GM21360 (cell line): Measurements from ENCODE around the gene LY9.
A peak's percentile ranks its signal among the peaks of the same experiment; 100 is the strongest.

Experiments used
- ATAC-seq: cut with Tn5 transposase; IDR thresholded peaks from one replicate; pipeline ENCODE4 v1.9.1; 2021; ENCODE audit warnings: mild to moderate bottlenecking, moderate library complexity; ENCODE audit not compliant: unreplicated experiment

The LY9 gene

GRCh38 chr1:160834945-160835565 is 39.1 kb downstream of the LY9 start:
- ATAC-seq: no peak

- ATAC-seq: no peak
Measured at GRCh38 chr1:160835751-160836150, 39.8 kb downstream of the LY9 start.

- no peak for ATAC-seq
Measured at GRCh38 chr1:160836561-160836960, 40.6 kb downstream of the LY9 start.

DNA sequence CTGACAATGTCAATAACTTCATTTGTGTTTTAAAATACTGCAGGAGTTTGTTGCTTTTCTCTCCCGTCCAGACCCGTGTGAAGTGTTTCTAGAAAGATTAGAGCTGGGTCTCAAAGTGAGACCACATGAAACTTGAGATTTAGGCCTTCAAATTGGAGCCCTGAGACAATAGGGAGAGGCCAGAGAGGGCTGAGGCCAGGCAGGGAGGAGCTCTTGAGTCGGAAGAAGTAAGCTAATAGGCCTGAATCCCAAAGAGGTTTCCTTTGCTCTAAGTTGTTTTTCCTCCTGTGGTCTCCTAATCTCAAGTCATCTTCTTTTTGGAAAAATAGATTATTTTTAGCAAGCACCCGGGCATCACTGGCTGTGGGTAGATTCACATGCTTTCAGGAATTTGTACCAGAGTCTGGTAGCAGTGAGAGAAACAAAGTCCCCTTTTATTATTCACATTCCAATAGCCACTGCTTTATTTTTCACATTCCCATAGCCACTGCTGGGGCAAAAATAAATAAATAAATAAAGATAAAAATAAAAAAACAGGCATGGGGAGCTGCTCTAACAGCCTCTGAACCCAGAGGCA is 41.1 kb downstream of the LY9 start:
- no peak for ATAC-seq

DNA sequence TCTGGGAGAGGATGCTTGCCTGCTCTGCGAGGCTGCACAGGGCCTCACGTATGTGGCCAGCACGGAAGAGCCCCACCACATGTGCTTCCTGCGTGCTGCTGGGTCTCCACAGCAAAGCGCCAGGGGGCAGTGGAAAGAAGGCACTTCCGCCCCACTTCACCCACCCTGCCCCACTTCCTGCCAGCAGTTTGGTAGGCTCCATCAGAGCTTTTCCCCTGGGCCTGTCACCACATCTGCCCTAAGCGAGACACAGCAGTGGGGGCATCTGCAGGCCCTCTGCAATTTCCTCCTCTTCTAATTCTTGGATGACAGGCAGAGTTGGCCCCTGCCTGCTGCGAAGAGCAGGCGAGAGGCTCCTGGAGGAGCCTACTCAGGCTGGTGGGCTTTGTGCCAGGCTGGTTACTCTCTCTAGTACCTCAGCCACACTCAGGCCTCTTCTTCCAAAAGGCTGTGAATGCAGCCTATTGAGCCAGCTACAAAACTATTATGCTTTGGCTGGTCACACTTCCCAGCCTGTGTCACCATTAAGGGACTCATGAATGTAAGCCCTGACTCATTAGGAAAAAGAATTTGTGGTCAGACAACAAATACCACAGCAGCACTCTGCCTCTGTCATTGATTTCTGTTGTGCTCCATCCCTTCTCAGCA is 41.7 kb downstream of the LY9 start:
- peak; percentile 69 for ATAC-seq

DNA sequence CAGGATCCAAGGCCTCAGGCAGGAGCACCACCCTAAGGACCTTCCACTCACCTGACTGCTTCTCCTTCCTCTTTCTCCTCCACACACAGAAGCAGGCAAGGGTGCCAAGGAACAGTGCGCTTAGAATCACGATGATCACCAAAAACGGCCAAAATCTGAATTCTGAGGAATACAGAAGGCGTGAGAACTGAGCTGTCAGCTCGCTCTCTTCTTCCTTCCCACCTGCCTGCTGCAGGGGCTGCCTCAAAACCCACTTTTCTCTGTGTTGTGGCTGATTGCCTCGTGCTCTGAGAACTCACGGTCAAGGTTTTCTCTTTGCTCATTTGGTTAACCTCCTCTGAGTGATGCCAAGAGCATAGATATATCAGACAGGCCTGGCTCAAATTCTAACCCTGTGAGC is 42.9 kb downstream of the LY9 start:
- no peak for ATAC-seq

DNA sequence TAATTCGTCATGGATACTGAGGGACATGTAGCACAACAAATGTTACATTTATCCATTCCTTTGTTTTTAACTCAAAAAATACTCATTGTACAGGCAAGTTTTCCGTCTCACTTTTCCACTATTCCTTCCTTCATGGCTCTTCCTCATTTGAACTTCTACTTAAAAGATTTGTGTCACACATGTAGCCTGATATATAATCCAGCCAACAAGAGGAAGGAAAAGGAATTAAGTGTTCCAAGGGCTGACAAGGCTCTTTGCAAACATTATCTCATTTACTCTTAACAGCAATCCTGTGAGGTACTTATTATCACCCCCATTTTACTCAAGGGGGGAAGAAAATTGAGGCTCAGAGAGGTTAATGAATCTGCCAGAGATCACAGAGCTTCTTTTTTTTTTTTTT is 43.8 kb downstream of the LY9 start:
- no peak for ATAC-seq

DNA sequence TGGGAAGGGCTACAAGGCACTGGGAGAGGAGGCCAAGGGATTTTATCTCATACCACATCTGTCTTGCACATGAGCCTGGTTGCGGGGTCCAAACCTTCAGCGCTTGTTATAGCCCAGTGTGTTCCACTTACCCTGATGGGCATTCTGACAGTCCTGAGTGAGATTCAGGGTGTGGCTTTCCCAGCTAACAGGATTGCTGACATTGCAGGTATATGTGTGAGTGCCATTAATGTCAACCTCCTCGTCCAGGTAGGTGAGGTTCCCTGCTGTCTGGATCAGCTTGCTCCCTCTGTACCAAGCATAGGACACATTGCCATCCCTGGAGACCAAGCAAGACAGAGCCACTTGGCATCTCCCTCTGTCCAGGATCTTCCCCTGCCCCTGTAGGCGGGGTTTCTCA is 45.1 kb downstream of the LY9 start:
- no peak for ATAC-seq

GRCh38 chr1:160844447-160845232 is 48.7 kb downstream of the LY9 start:
- no peak for ATAC-seq

GRCh38 chr1:160846281-160846680 is 50.3 kb downstream of the LY9 start:
- ATAC-seq: no peak

- ATAC-seq: no peak
Measured at GRCh38 chr1:160850541-160850940, 54.6 kb downstream of the LY9 start.

DNA sequence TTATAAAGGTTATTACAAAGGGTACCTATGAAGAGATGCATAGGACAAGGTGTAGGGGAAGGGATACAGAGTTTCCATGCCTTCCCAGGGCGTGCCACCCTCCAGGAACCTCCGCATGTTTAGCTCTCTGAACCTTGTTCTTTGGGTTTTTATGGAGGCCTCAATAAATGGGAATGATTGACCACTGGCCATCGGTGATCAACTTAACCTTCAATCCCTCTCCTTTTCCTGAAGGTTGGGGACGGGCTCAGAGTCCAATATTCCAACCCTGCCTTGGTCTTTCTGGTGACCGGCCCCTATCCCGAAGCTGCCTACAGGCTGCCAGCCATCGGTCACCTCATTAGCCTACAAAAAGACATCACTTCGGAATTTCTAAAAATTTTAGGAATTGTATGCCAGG is 55.0 kb downstream of the LY9 start:
- no peak for ATAC-seq

DNA sequence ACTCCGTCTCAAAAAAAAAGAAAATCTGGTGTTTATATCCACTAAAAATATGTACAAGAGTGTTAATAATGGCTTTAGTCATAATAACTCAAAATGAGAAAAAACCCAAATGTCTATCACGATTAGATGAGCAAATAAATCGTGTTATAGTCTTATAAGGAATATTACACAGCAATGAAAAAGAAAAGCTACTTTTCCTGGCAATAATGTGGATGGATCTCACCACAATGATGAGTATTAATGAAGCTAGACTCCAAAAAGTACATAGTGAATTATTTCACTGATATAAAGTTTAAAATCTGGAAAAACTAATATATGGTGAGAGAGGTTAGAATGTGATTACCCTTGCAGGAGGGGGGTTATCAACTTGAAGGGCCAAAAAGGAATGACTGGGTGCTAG is 57.0 kb downstream of the LY9 start:
- ATAC-seq: no peak

DNA sequence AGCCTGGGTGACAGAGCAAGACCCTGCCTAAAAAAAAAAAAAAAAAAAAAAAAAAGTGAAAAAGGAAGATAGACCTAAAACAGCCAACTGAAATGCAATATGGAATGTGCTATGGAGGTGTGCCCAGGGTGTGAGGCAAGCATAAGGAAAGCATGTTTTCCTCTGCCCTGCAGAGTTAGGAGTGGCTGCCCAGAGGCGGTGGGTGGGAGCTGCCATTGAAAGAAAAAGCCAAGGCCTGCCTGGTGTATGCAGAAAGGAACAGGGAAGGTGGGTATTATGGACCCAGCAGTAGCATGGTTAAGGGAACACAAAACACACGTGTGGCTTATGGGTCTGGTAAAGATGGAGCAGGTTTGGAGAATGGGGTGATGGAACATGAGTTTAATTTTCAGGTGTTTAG is 57.8 kb downstream of the LY9 start:
- ATAC-seq: no peak

- ATAC-seq: peak; percentile 55
Measured at GRCh38 chr1:160855181-160855981, 59.4 kb downstream of the LY9 start.

- ATAC-seq: no peak
Measured at GRCh38 chr1:160858097-160858496, 62.1 kb downstream of the LY9 start.

- no peak for ATAC-seq
Measured at GRCh38 chr1:160858507-160858906, 62.5 kb downstream of the LY9 start.

- ATAC-seq: no peak
Measured at GRCh38 chr1:160859166-160859565, 63.2 kb downstream of the LY9 start.

- ATAC-seq: no peak
Measured at GRCh38 chr1:160860840-160861505, 65.0 kb downstream of the LY9 start.
